Tibial nerve (tissue), 4 donors: Measurements from ENCODE around the gene TBCD. TPM values are rescaled to one million over a fixed set of nuclear protein-coding genes. Genes with fewer than 3 reads are reported as not detected.
"Not testable (repeated sequence)": the region's sequence is repeated elsewhere in the genome, so short reads cannot be mapped to it uniquely, and the experiment has no call there.

Source experiments
- DNase-seq, 2 donors: peaks; one replicate each; pipeline ENCODE4 v3.0.0-alpha.2; 2019; ENCODE audit warnings: low spot score in 2 of 2
- H3K27ac ChIP-seq, 4 donors: fragments of 200-600 bp; sonication (generic) in 3 of 4; one replicate each; pipeline ENCODE4 v1.5.1; 2017 to 2019; ENCODE audit warnings: mild to moderate bottlenecking in 1 of 4
- H3K27me3 ChIP-seq, 2 donors: fragments of 200-600 bp; sonication (generic) in 1 of 2; one replicate each; pipeline versions ENCODE4 v1.5.1 to v1.6.0; 2017 to 2019
- H3K36me3 ChIP-seq, 3 donors: fragments of 200-600 bp; sonication (generic); one replicate each; pipeline ENCODE4 v1.5.1; 2018 to 2019
- H3K4me1 ChIP-seq, 4 donors: fragments of 200-600 bp; sonication (generic) in 3 of 4; one replicate each; pipeline ENCODE4 v1.5.1; 2017 to 2019
- H3K4me3 ChIP-seq, 4 donors: fragments of 200-600 bp; sonication (generic) in 3 of 4; one replicate each; pipeline ENCODE4 v1.5.1; 2017 to 2019; ENCODE audit warnings: mild to moderate bottlenecking in 1 of 4, moderate library complexity in 1 of 4
- H3K9me3 ChIP-seq, 4 donors: fragments of 200-600 bp; sonication (generic) in 3 of 4; one replicate each; pipeline ENCODE4 v1.5.1; 2017 to 2019
- CTCF ChIP-seq, 5 experiments: fragments of 200-600 bp in 3 of 5; fragments of 450-650 bp in 2 of 5; sonication (generic) in 3 of 5; IDR thresholded peaks; one replicate each; pipeline ENCODE4 v1.5.1; 2016 to 2019; ENCODE audit warnings: antibody characterized with exemption in 5 of 5, mild to moderate bottlenecking in 3 of 5, moderate library complexity in 2 of 5
- EP300 ChIP-seq, 2 donors: sonication (generic); formaldehyde crosslinking; IDR thresholded peaks; one replicate each; pipeline ENCODE4 v1.6.1; 2017; ENCODE audit warnings: antibody characterized with exemption in 2 of 2, mild to moderate bottlenecking in 1 of 2
- POLR2A ChIP-seq, 2 donors: fragments of 450-650 bp; IDR thresholded peaks; one replicate each; pipeline ENCODE4 v1.6.1; 2017; ENCODE audit warnings: antibody characterized with exemption in 2 of 2, mild to moderate bottlenecking in 2 of 2, moderate library complexity in 2 of 2
- WGBS, 2 donors: methylation state at CpG; one replicate each; pipeline ENCODE4 v1.1.5; 2018; 5-methylcytosine and 5-hydroxymethylcytosine counted together
- total RNA-seq, 4 donors: library from RNA; depleted of rRNA; stranded (reverse); fragments of >200 nt; gene quantifications; one replicate each; pipeline ENCODE4 v1.1.0, GENCODE V29; 2016

The TBCD gene
- total RNA-seq, 4 donors from 2014 or later, result 42.6 to 115 (median 87.9) TPM

DNA sequence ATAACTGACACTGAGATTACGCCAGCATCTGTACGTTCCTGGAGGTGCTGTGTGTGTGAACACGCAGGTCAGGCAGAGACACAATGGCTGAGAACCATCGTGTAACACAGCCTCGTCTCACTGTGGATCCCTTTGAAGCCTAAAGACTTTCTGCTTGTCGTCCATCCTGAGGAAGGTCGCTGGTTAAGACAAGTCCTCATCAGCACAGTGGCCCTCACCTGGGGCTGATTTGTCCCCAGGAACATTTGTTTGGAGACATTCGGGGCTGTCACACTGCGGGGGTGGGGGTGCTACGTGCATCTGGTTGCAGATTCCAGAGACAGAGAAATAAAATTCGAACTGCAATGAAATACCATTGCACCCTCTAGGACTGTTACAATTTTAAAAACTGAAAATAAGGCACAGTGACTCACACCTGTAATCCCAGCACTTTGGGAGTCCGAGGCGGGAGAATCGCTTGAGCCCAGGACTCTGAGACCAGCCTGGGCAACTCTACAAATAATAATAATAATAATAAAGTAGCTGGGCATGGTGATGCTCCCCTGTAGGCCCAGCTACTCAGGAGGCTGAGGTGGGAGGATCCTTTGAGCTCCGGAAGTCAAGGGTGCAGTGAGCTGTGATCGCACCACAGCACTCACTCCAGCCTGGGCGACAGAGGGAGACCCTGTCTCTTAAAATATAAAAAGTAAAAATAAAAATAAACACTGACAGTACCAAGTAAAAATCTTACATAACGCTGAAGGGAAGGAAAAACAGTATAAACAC, 215.6 kb downstream of the TBCD start:
- Histone ChIP-seq H3K27ac (no peak overlapping the region), H3K36me3 (no peaks in the 10 kb centered on the region), H3K27me3 (no peaks in the 10 kb centered on the region), H3K9me3 (no peaks in the 10 kb centered on the region), H3K4me1 (peaks cover 0 to 10% (median 4%) of the 10 kb centered on the region in 4 donors), H3K4me3 (no peak overlapping the region)
- no peak for DNase-seq
- WGBS, 2 donors, result 87 to 89% methylated on average over 18 of the region's 18 CpGs
- TF ChIP-seq EP300 (IDR thresholded peaks at IDR 0.05) (no peak), POLR2A (IDR thresholded peaks at IDR 0.05) (no peak), CTCF (IDR thresholded peaks at IDR 0.05) (no peak)

DNA sequence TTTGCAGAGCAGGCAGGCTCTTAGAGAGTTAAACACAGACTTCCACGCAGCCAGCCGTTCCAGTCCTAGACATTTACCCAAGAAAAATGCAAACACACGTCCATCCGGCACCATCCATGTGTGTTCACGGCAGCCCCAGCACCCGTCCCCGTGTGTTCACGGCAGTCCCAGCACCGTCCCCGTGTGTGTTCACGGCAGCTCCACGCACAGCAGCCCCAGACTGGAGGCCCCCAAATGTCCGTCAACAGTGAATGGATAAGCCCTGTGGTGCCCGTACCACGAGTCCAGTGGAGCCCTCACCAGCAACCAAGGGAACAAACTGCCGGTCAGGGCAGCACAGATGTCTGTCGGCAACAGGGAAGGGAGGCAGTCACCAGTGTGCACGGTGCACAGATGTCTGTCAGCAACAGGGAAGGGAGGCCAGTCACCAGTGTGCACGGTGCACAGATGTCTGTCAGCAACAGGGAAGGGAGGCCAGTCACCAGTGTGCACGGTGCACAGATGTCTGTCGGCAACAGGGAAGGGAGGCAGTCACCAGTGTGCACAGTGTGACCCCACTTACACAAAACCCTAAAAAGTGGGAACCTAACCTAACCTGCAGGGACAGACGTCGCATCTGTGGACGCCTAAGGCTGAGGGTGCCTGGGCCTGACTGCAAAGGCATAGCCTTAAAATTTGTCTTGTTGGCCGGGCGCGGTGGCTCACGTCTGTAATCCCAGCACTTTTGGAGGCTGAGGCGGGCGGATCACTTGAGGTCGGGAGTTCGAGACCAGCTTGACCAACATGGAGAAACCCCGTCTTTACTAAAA, 216.4 kb downstream of the TBCD start:
- H3K36me3 ChIP-seq, DNase-seq, H3K4me1 ChIP-seq, H3K4me3 ChIP-seq, H3K9me3 ChIP-seq, H3K27me3 ChIP-seq, H3K27ac ChIP-seq: not testable (repeated sequence)
- WGBS, 2 donors, result 71 to 77% methylated on average over 22 to 32 of the region's 33 CpGs

DNA sequence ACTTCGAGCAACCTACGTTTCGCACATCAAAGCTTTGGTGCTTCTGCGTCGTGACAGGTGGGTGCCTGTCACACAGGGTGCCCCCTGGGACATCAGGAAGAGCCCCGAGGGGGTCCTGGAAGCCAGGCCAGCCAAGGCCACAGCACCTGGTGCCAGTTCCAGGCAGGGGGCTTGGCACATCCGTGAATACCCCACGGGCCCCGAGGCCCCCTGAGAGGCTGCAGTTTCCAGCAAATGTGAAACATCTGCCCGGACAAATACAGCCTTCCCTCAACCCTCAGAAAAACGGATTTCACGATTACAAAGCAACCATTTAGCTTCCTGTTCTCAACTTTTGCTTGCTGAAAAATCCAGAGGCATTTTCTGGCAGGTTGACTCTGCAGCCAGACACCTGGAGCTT, 218.2 kb downstream of the TBCD start:
- Histone ChIP-seq H3K4me3 (no peak overlapping the region), H3K27ac (no peak overlapping the region), H3K9me3 (no peaks in the 10 kb centered on the region), H3K4me1 (no peaks in the 10 kb centered on the region), H3K27me3 (no peaks in the 10 kb centered on the region), H3K36me3 (no peaks in the 10 kb centered on the region)
- no peak for DNase-seq
- WGBS, 2 donors, result 66 to 71% methylated on average over 12 of the region's 12 CpGs
- TF ChIP-seq POLR2A (IDR thresholded peaks at IDR 0.05) (no peak), EP300 (IDR thresholded peaks at IDR 0.05) (no peak), CTCF (IDR thresholded peaks at IDR 0.05) (no peak)

DNA sequence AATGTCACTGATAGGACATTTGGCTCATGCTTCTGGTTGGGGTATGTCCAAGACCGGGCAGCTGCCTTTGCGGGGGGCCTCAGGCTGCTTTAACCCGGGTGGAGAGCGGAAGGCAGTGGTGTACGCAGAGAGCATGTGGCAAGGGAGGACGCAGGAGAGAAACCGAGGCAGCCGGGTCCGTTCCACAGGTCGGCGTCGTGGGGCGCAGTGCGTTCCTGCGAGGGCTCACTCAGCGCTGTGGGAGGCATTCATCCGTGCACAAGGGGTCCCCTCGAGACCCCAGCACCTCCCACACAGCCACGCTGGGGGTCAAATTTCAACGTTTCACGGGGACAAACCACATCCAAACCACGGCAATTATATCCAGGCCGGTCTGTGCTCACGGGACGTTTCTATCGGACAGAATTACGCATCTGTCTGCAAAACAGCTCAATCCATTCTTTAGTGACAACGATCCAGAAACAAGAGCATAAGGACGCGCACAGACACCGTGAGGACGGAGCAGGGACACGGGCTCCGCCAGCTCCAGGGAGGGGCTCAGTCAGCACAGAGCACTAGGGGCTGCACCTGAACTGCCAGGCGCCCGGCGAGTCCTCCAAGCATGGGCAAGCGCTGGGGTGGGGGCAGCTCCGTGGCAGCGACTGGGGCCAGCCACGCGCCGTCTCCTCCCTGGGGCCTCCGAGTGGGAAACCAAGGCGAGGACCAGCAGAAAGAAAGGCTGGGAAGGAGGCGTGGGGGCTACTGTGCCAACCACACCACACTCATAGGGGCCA, 219.1 kb downstream of the TBCD start:
- H3K4me3 ChIP-seq, result no peak overlapping the region
- H3K36me3 ChIP-seq, result no peaks in the 10 kb centered on the region
- no peak for DNase-seq
- no peaks in the 10 kb centered on the region for H3K4me1 ChIP-seq
- WGBS, 2 donors, result 92% methylated on average over 43 to 45 of the region's 46 CpGs
- H3K9me3 ChIP-seq, result no peaks in the 10 kb centered on the region
- no peak overlapping the region for H3K27ac ChIP-seq
- no peaks in the 10 kb centered on the region for H3K27me3 ChIP-seq
- TF ChIP-seq CTCF (IDR thresholded peaks at IDR 0.05) (no peak), EP300 (IDR thresholded peaks at IDR 0.05) (no peak), POLR2A (IDR thresholded peaks at IDR 0.05) (no peak)

DNA sequence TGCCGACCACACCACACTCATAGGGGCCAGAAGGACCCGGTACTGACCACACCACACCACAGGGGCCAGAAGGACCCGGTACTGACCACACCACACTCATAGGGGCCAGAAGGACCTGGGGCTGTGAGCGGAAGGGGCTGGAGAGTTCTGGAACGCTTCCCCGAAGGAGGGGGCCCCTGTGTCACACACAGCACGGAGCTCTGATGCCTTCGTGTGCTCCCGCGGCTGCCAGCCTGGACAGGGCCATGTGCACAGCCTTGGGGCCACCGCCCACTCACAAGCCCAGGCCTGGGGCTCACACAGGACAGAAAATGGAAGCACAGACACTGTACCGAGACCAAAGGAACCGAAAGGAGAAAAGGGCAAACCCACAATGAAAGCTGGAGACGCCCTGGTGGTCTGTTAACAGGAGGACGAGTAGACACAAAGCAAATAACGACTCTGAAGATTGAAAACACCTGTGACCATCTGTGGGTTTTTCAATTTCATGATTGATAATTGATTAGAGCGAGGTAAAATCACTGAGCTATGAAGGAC, 221.0 kb downstream of the TBCD start:
- TF ChIP-seq EP300 (IDR thresholded peaks at IDR 0.05) (no peak), CTCF (IDR thresholded peaks at IDR 0.05) (no peak), POLR2A (IDR thresholded peaks at IDR 0.05) (no peak)
- no peaks in the 10 kb centered on the region for H3K4me1 ChIP-seq
- DNase-seq, result no peak
- no peaks in the 10 kb centered on the region for H3K36me3 ChIP-seq
- H3K27ac ChIP-seq, result no peak overlapping the region
- H3K27me3 ChIP-seq, result no peaks in the 10 kb centered on the region
- no peak overlapping the region for H3K4me3 ChIP-seq
- WGBS, 2 donors, result 76 to 83% methylated on average over 17 of the region's 17 CpGs
- H3K9me3 ChIP-seq, result no peaks in the 10 kb centered on the region
